ENCODE data around the gene ATP8A2.

Gene ATP8A2

GRCh38 chr13:25455146-25455545, 83.4 kb downstream of the ATP8A2 start:
- no peak overlapping the region for H3K4me3 ChIP-seq (ENCODE audit: low read depth, low read length)
- TF ChIP-seq CTCF (IDR thresholded peaks at IDR 0.05; ENCODE audit: low read depth, low read length): no peak

GRCh38 chr13:25457566-25457965, 85.8 kb downstream of the ATP8A2 start:
- H3K4me3 ChIP-seq (ENCODE audit: low read depth, low read length): no peak overlapping the region
- no peak for TF ChIP-seq CTCF (IDR thresholded peaks at IDR 0.05; ENCODE audit: low read depth, low read length)

- no peak for TF ChIP-seq CTCF (IDR thresholded peaks at IDR 0.05; ENCODE audit: low read depth, low read length)
- H3K4me3 ChIP-seq (ENCODE audit: low read depth, low read length): no peak overlapping the region
Measured at GRCh38 chr13:25462301-25463125, 90.7 kb downstream of the ATP8A2 start.

- TF ChIP-seq CTCF (IDR thresholded peaks at IDR 0.05; ENCODE audit: low read depth, low read length): no peak
- no peak overlapping the region for H3K4me3 ChIP-seq (ENCODE audit: low read depth, low read length)
Measured at GRCh38 chr13:25463496-25463895, 91.7 kb downstream of the ATP8A2 start.

GRCh38 chr13:25466880-25467279, 95.1 kb downstream of the ATP8A2 start:
- no peak overlapping the region for H3K4me3 ChIP-seq (ENCODE audit: low read depth, low read length)
- no peak for TF ChIP-seq CTCF (IDR thresholded peaks at IDR 0.05; ENCODE audit: low read depth, low read length)

GRCh38 chr13:25468325-25469168, 96.8 kb downstream of the ATP8A2 start:
- no peak for TF ChIP-seq CTCF (IDR thresholded peaks at IDR 0.05; ENCODE audit: low read depth, low read length)
- H3K4me3 ChIP-seq (ENCODE audit: low read depth, low read length): no peak overlapping the region

- no peak overlapping the region for H3K4me3 ChIP-seq (ENCODE audit: low read depth, low read length)
- no peak for TF ChIP-seq CTCF (IDR thresholded peaks at IDR 0.05; ENCODE audit: low read depth, low read length)
Measured at GRCh38 chr13:25469169-25469525, 97.4 kb downstream of the ATP8A2 start.

Data from WI38 (cell line).